HG03558 (cell line): ENCODE results near the gene METTL22.

Source experiments
- ATAC-seq: cut with Tn5 transposase; IDR thresholded peaks from one replicate; pipeline ENCODE4 v1.9.1; 2021; ENCODE audit warnings: moderate number of reproducible peaks; ENCODE audit not compliant: unreplicated experiment; ENCODE audit errors: extremely low read depth

METTL22 gene

GRCh38 chr16:8590811-8591210, 30.7 kb upstream of the METTL22 start:
- ATAC-seq = no peak

GRCh38 chr16:8591451-8591850, 30.0 kb upstream of the METTL22 start:
- no peak for ATAC-seq

- ATAC-seq = no peak
Observed at GRCh38 chr16:8594149-8594666, 27.3 kb upstream of the METTL22 start.

GRCh38 chr16:8595783-8596182, 25.7 kb upstream of the METTL22 start:
- ATAC-seq = no peak

- ATAC-seq = no peak
Observed at GRCh38 chr16:8596581-8596980, 24.9 kb upstream of the METTL22 start.

- ATAC-seq = no peak
Observed at GRCh38 chr16:8600144-8600775, 21.2 kb upstream of the METTL22 start.

GRCh38 chr16:8605554-8605953, 15.9 kb upstream of the METTL22 start:
- ATAC-seq = no peak

- no peak for ATAC-seq
Observed at GRCh38 chr16:8607214-8607613, 14.3 kb upstream of the METTL22 start.

GRCh38 chr16:8611122-8611521, 10.4 kb upstream of the METTL22 start:
- ATAC-seq = no peak

GRCh38 chr16:8611886-8612600, 9.5 kb upstream of the METTL22 start:
- no peak for ATAC-seq

- ATAC-seq = no peak
Observed at GRCh38 chr16:8614435-8615029, 7.0 kb upstream of the METTL22 start.

GRCh38 chr16:8619671-8620370, 1.7 kb upstream of the METTL22 start:
- no peak for ATAC-seq

- ATAC-seq = no peak
Observed at GRCh38 chr16:8620535-8620934, 963 bp upstream of the METTL22 start.

GRCh38 chr16:8621222-8621571, 301 bp upstream of the METTL22 start:
- ATAC-seq = no peak

GRCh38 chr16:8622315-8622656, 788 bp downstream of the METTL22 start:
- no peak for ATAC-seq

GRCh38 chr16:8623634-8624033, 2.1 kb downstream of the METTL22 start:
- ATAC-seq = no peak

- ATAC-seq = no peak
Observed at GRCh38 chr16:8625491-8626087, 4.1 kb downstream of the METTL22 start.

- no peak for ATAC-seq
Observed at GRCh38 chr16:8626946-8627345, 5.4 kb downstream of the METTL22 start.

- no peak for ATAC-seq
Observed at GRCh38 chr16:8627456-8627855, 6.0 kb downstream of the METTL22 start.

GRCh38 chr16:8628981-8629725, 7.7 kb downstream of the METTL22 start:
- ATAC-seq = no peak
